GM23338 (cell line): ENCODE results near the gene ACAD9.

Source experiments
- JUNB ChIP-seq: IDR thresholded peaks from one replicate; pipeline ENCODE4 v1.6.1; 2016; ENCODE audit warnings: antibody characterized with exemption; ENCODE audit not compliant: unreplicated experiment
- POLR2AphosphoS5 ChIP-seq: IDR thresholded peaks from 2 replicates; pipeline ENCODE4 v1.6.1; 2016; ENCODE audit warnings: antibody characterized with exemption, low read depth
- TF ChIP-seq, protein P1 (sequence below), 2 experiments: fragments of 200-600 bp in 1 of 2; sonication (generic) in 1 of 2; conservative IDR thresholded peaks; 2 replicates each; pipeline versions ENCODE4 v1.5.1 to v1.6.1; 2016 to 2017; ENCODE audit warnings: antibody characterized with exemption in 2 of 2, low read depth in 2 of 2, mild to moderate bottlenecking in 2 of 2, moderate library complexity in 1 of 2

DNA sequence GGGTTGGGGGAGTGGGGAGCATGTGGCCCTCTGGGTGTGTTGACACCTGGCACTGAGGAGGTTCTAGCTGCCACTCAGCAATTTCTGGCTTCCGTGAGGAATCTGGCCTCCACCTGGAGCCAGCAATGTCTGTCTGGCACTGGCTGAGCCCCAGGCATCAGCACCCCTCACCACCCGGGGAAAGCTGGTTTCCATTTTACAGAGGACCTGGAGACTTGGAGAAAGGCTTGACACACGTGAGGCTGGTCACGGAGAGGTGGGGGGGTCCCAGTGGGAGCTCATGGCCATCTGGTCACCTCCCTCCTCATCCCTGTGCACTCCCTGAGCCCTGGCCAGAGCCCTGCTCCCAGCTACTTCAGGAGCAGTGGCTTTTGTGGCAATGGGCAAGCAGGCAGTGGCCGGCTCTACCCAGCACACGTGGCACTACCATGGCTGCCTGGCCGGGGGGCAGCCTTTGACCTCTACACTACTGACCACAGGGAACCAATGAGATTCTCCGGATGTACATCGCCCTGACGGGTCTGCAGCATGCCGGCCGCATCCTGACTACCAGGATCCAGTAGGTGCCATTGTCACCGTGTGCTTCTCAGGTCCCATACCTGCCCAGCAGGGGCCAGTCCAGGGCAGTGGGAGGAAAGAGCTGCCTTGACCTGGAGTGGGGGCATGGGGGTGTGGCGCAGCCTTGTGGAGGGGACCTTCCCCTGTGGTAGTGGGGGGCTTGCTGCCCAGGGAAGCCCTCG lies 28.5 kb downstream of the ACAD9 start:
- TF ChIP-seq POLR2AphosphoS5 (no peak), JUNB (no peak)
- TF ChIP-seq, protein P1, sequence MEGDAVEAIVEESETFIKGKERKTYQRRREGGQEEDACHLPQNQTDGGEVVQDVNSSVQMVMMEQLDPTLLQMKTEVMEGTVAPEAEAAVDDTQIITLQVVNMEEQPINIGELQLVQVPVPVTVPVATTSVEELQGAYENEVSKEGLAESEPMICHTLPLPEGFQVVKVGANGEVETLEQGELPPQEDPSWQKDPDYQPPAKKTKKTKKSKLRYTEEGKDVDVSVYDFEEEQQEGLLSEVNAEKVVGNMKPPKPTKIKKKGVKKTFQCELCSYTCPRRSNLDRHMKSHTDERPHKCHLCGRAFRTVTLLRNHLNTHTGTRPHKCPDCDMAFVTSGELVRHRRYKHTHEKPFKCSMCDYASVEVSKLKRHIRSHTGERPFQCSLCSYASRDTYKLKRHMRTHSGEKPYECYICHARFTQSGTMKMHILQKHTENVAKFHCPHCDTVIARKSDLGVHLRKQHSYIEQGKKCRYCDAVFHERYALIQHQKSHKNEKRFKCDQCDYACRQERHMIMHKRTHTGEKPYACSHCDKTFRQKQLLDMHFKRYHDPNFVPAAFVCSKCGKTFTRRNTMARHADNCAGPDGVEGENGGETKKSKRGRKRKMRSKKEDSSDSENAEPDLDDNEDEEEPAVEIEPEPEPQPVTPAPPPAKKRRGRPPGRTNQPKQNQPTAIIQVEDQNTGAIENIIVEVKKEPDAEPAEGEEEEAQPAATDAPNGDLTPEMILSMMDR (conservative IDR thresholded peaks at IDR 0.05; ENCODE audit: low read depth in 2 of 2): no peak
